Measurements from ENCODE around the gene CCDC88B. TPM values are rescaled to one million over a fixed set of nuclear protein-coding genes. Genes with fewer than 3 reads are reported as not detected.

The CCDC88B gene
- total RNA-seq, 1 experiment from 2014 or later: 11.2 TPM

DNA sequence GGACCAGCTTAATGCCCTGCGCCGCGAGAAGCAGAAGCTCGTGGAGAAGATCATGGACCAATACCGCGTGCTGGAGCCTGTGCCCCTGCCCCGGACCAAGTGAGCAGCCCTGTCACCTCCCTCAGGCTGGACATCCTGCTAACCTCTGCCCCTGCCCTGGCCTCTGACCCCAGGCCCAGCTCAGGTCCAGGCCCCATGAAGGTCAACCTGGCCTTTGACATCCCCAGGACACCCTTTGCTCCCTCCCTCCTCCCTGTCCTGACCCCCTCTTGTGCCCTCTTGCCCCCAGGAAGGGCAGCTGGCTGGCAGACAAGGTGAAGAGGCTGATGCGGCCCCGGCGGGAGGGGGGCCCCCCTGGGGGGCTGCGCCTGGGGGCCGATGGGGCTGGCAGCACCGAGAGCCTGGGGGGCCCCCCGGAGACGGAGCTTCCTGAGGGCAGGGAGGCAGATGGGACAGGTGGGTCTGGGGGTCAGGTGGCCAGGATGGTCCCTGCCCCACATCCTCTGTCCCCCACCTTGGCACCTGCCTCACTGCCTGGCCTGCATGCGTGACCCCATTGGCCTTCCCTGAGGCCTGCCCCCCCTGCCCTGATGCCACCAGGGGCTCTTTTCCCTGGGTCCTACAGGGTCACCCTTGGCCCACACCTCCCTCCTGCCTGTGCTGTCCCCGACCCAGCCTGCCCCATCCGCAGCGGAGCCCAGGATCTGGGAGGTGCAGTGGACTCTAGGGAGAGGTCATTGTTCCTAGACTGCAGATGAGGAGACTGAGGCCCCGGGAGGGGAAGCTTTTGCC, 13.9 kb downstream of the CCDC88B start:
- Histone ChIP-seq H3K18ac (ENCODE audit: insufficient read length, low read depth, low read length) (no peak overlapping the region), H2AFZ (ENCODE audit: low read length) (no peak overlapping the region), H2BK20ac (ENCODE audit: low read depth, low read length, poor library complexity, severe bottlenecking) (no peak overlapping the region), H4K91ac (ENCODE audit: insufficient read length, low read depth, low read length) (no peak overlapping the region), H2BK120ac (ENCODE audit: low read depth, low read length, poor library complexity, severe bottlenecking) (no peak overlapping the region), H3K23ac (ENCODE audit: insufficient read length, low read depth, low read length) (no peak overlapping the region), H3K27me3 (ENCODE audit: insufficient read depth, low read length) (no peaks in the 10 kb centered on the region; the same call in 1 of the 2 replicates), H3K56ac (ENCODE audit: insufficient read length, low read depth, low read length) (no peak overlapping the region), H3K79me1 (ENCODE audit: insufficient read depth, low read depth, low read length, poor library complexity, severe bottlenecking) (no peaks in the 10 kb centered on the region), H4K20me1 (ENCODE audit: control insufficient read depth, insufficient read depth, insufficient read length) (no peaks in the 10 kb centered on the region), H2BK5ac (ENCODE audit: insufficient read length, low read length) (no peak overlapping the region), H4K8ac (replicated peaks; ENCODE audit: insufficient read length, low read depth, low read length) (no peak overlapping the region), H3K9ac (ENCODE audit: extremely low read depth, insufficient read length, low read length) (no peak overlapping the region), H2BK12ac (ENCODE audit: insufficient read length, low read depth, low read length) (no peak overlapping the region), H2AK5ac (ENCODE audit: insufficient read length, low read length) (no peak overlapping the region), H2BK15ac (ENCODE audit: low read depth, low read length) (no peak overlapping the region), H3K14ac (ENCODE audit: insufficient read depth, low read length) (no peak overlapping the region), H3K4me1 (ENCODE audit: insufficient read depth, low read length) (peaks cover 2% of the 10 kb centered on the region; the same call in 1 of the 2 replicates), H3K4ac (ENCODE audit: low read depth, low read length) (no peak overlapping the region), H3K4me2 (ENCODE audit: insufficient read depth, insufficient read length, low read length) (no peak overlapping the region), H3T11ph (ENCODE audit: low read length) (no peak overlapping the region), H3K79me2 (ENCODE audit: insufficient read depth, low read length) (no peaks in the 10 kb centered on the region), H3K23me2 (ENCODE audit: insufficient read length, low read depth, low read length, poor library complexity, severe bottlenecking) (peaks cover 4% of the 10 kb centered on the region), H4K5ac (ENCODE audit: insufficient read length, low read depth, low read length) (no peak overlapping the region), H3K27ac (ENCODE audit: insufficient read length, low read depth, low read length) (no peak overlapping the region), H3K9me3 (ENCODE audit: control insufficient read depth, low read depth, low read length) (no peaks in the 10 kb centered on the region)
- DNase-seq: no peak
- H3K4me3 Mint-ChIP-seq: no peak overlapping the region
- no CpG with 5 or more reads among the region's 20 CpGs for WGBS (ENCODE audit: extremely low coverage, insufficient read length, low lambda C conversion rate)
- no peaks in the 10 kb centered on the region for H3K9me3 Mint-ChIP-seq
- no peaks in the 10 kb centered on the region for H3K27me3 Mint-ChIP-seq (ENCODE audit: low read depth)
- TF ChIP-seq, protein P1, sequence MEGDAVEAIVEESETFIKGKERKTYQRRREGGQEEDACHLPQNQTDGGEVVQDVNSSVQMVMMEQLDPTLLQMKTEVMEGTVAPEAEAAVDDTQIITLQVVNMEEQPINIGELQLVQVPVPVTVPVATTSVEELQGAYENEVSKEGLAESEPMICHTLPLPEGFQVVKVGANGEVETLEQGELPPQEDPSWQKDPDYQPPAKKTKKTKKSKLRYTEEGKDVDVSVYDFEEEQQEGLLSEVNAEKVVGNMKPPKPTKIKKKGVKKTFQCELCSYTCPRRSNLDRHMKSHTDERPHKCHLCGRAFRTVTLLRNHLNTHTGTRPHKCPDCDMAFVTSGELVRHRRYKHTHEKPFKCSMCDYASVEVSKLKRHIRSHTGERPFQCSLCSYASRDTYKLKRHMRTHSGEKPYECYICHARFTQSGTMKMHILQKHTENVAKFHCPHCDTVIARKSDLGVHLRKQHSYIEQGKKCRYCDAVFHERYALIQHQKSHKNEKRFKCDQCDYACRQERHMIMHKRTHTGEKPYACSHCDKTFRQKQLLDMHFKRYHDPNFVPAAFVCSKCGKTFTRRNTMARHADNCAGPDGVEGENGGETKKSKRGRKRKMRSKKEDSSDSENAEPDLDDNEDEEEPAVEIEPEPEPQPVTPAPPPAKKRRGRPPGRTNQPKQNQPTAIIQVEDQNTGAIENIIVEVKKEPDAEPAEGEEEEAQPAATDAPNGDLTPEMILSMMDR (conservative IDR thresholded peaks at IDR 0.05): no peak
- H3K36me3 Mint-ChIP-seq (ENCODE audit: insufficient read depth in 1 of 3, low read depth in 3 of 3): no peaks in the 10 kb centered on the region; a peak in 1 of 7 replicates
- peak overlapping the region in 2 of 3 experiments; percentile 44; a peak in 1 of 7 replicates for H3K27ac Mint-ChIP-seq
- H3K4me1 Mint-ChIP-seq: peaks cover 14 to 29% of the 10 kb centered on the region in 2 experiments

Measured in H9 (cell line).